Activated CD8-positive, alpha-beta T cell treated with anti-CD3 and anti-CD28 coated beads, Interleukin-2, amount 10 ng/mL, durations not matched to agents 7 days and 5 days (primary cell): Measurements from ENCODE around the gene CAPZA2. TPM values are rescaled to one million over a fixed set of nuclear protein-coding genes. Genes with fewer than 3 reads are reported as not detected.

Experiments used
- ATAC-seq: fragments of 150-1000 bp; cut with Tn5 transposase; one replicate; pipeline ENCODE4 v1.10.0; 2021; ENCODE audit warnings: moderate library complexity
- CTCF ChIA-PET: fragments of 350-600 bp; sonication (Branson Sonifier 250); formaldehyde crosslinking; loops from one replicate; lab custom pipeline; 2021; ENCODE audit warnings: antibody characterized with exemption; lab: Charles Lee
- POLR2A ChIA-PET: fragments of 350-600 bp; sonication (Branson Sonifier 250); formaldehyde crosslinking; loops from one replicate; lab custom pipeline; 2021; ENCODE audit warnings: antibody characterized with exemption; lab: Charles Lee
- DNase-seq: peaks from one replicate; pipeline ENCODE4 v3.0.0-alpha.2; 2020
- H3K27ac Mint-ChIP-seq: one replicate; pipeline ENCODE4 v1.8.0; 2021; ENCODE audit warnings: mild to moderate bottlenecking, mixed read lengths
- H3K27me3 Mint-ChIP-seq: one replicate; pipeline ENCODE4 v1.8.0; 2021; ENCODE audit warnings: low read depth, mixed read lengths
- H3K36me3 Mint-ChIP-seq: one replicate; pipeline ENCODE4 v1.8.0; 2021; ENCODE audit warnings: low read depth, mixed read lengths
- H3K4me1 Mint-ChIP-seq: one replicate; pipeline ENCODE4 v1.8.0; 2021; ENCODE audit warnings: low read depth, mixed read lengths
- H3K4me3 Mint-ChIP-seq: one replicate; pipeline ENCODE4 v1.8.0; 2021; ENCODE audit warnings: mild to moderate bottlenecking, mixed read lengths
- H3K9me3 Mint-ChIP-seq: one replicate; pipeline ENCODE4 v1.8.0; 2022; ENCODE audit warnings: mixed read lengths; ENCODE audit not compliant: insufficient read depth
- total RNA-seq, 2 experiments: library from RNA; stranded (reverse); gene quantifications; one replicate each; pipeline ENCODE4 v1.2.3, GENCODE V29; 2021

Gene CAPZA2
- total RNA-seq, 2 experiments from 2014 or later = 144 to 154 TPM

DNA sequence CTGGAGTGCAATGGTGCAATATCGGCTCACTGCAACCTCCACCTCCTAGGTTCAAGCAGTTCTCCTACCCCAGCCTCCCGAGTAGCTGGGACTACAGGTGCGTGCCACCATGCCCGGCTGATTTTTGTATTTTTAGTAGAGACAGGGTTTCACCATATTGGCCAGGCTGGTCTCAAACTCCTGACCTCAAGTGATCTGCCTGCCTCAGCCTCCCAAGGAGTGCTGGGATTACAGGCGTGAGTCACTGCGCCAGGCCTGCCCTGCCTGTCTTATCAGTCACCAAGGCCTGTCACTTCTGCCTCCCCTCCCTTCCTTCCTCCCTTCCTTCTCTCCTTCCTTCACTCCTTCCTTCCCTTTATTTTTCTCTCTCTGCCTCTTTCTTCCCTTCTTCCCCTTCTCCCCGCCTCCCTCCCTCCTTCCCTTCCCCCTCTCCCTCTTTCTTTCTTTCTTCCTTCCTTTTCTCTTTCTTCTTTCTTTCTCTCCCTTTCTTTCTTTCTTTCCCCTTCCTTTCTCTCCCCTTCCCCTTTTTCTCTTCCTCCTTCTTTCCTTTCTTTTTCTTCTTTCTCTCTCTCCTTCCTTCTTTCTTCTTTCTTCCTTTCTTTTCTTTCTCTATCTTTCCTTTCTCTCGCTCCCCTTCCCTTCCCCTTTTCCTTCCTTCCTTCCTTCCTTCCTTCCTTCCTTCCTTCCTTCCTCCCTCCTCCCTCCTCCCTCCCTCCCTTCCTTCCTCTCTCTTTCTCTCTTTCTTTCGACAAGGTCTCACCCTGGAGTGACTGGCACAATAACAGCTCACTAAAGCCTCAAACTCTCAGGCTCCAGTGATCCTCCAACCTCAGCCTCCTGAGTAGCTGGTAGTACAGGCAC lies 87.8 kb downstream of the CAPZA2 start:
- H3K4me3 Mint-ChIP-seq = no peak overlapping the region
- H3K4me1 Mint-ChIP-seq = peaks cover 20% of the 10 kb centered on the region
- CTCF ChIA-PET = no interaction called here
- H3K27me3 Mint-ChIP-seq = peaks cover 15% of the 10 kb centered on the region
- peaks cover 3% of the 10 kb centered on the region for H3K36me3 Mint-ChIP-seq
- DNase-seq (no peak), ATAC-seq (no peak)
- POLR2A ChIA-PET = no interaction called here
- no peak overlapping the region for H3K27ac Mint-ChIP-seq
- H3K9me3 Mint-ChIP-seq = no peaks in the 10 kb centered on the region

DNA sequence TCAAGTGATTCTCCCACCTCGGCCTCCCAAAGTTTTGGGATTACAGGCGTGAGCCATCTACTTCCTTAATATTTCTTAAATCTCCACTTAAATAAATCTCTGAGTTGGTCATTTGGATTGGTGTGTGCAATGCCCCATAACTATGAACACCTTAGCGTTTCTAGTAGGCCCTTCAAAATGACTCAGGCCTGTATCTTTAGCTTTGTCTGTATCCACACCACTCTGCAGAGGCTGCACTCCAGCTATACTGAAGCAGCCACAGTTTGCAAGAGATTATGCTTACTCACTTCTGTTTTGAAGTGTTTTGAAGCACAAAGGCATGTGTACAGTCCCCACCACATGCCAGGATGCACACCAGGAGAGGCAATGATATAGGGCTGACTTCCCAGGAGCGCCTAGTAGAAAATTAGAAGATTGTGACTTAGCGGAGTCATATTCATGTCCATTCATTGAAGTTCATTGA lies 88.5 kb downstream of the CAPZA2 start:
- peaks cover 26% of the 10 kb centered on the region for H3K4me1 Mint-ChIP-seq

DNA sequence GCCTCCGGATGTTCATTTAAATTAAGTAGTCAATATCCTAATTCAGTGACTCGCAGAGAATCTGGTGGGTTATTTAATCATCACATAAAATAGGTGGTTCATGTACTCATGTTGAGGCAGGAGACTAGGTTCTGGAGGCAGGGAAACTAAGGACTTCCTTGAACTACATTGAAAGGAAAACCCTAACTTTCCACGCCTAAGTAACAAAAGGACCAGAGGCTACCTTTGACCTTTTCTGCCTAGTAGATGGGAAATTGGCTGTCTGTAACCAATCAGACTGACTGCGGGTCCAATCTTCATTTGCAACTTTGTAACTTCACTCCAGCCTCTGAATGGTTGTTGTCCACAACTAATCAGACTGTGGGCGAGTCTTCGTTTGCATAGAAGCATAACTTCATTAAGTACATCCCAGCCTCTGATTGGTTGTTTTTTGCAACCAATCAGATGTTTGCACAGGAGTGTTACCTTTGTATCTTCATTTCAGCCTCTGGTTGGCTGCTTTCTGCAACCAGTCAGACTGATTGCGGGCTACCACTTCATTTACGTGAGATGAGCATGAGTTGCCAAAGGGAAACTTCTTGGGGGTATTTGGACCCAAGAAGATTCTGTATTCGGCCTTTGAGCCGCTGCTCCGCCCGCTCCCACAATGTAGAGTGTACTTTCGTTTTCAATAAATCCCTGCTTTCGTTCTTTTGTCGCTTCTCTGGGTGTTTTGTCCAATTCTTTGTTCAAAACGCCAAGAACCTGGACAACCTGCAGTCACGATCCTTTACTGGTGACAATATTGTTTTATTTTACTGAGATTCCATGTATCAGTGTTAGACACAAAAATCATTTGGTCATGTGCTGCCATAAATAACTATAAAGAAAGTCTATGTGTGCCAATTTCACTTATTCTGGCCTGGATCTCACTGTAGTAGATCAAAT lies 89.2 kb downstream of the CAPZA2 start:
- Mint-ChIP-seq H3K27me3 (peaks cover 13% of the 10 kb centered on the region), H3K9me3 (no peaks in the 10 kb centered on the region), H3K4me3 (no peak overlapping the region), H3K4me1 (peaks cover 26% of the 10 kb centered on the region), H3K27ac (no peak overlapping the region), H3K36me3 (peaks cover 4% of the 10 kb centered on the region)
- ChIA-PET POLR2A (no interaction called here), CTCF (no interaction called here)
- DNase-seq (no peak), ATAC-seq (no peak)

More for the DNA sequence above, 88.5 kb downstream of the CAPZA2 start:
- ATAC-seq (no peak), DNase-seq (no peak)
- Mint-ChIP-seq H3K27ac (no peak overlapping the region), H3K27me3 (peaks cover 13% of the 10 kb centered on the region), H3K36me3 (peaks cover 4% of the 10 kb centered on the region), H3K9me3 (no peaks in the 10 kb centered on the region), H3K4me3 (no peak overlapping the region)
- CTCF ChIA-PET = no interaction called here
- POLR2A ChIA-PET = no interaction called here

DNA sequence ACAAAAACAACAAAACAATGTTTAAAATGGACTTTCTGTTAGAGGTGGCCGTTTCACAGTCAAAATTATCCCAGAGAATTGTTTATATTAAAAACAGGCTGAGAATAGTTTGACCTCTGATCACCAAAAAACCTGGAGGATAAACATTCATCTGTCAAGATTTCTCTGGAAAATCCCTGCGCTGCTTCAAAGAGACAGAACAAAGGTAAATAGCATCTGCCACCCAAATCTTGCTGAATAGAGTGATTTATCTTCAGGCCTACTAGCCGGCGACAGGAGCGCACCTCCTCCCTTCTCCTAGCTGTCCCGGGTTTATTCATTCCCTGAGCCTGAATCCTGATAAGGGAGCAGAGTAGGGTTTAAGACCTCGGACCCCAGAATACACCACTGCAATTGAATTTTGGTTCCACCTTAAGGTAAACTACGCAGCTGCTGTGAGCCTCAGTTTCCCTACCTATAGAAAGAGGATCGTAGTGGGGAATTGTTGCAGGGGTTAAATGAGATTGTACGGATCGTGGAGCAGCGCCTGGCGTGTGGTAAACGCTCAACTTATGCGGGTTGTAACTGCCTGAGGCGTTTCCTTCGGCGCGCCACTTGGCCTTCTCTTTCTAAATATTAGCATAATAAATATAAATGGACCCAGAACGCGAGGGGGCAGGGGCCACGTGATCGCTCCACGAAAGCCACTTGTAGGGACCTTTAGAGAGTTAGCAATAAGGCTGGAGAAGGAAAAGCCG lies 90.4 kb downstream of the CAPZA2 start:
- Mint-ChIP-seq H3K36me3 (peaks cover 4% of the 10 kb centered on the region), H3K27ac (peak overlapping the region; percentile 71), H3K9me3 (no peaks in the 10 kb centered on the region), H3K27me3 (peaks cover 9% of the 10 kb centered on the region), H3K4me1 (peaks cover 26% of the 10 kb centered on the region), H3K4me3 (peak overlapping the region; percentile 78)
- DNase-seq = no peak
- CTCF ChIA-PET = interaction anchor here (0.6 kb wide), 1 partner anchor 175 kb away, joined by 3 read pairs; no protein-coding TSS in a partner anchor
- POLR2A ChIA-PET = interaction anchor here (1.0 to 2.3 kb wide), 2 partner anchors 12 to 19 kb away, joined by 3 to 6 read pairs; no protein-coding TSS in a partner anchor
- no peak for ATAC-seq

DNA sequence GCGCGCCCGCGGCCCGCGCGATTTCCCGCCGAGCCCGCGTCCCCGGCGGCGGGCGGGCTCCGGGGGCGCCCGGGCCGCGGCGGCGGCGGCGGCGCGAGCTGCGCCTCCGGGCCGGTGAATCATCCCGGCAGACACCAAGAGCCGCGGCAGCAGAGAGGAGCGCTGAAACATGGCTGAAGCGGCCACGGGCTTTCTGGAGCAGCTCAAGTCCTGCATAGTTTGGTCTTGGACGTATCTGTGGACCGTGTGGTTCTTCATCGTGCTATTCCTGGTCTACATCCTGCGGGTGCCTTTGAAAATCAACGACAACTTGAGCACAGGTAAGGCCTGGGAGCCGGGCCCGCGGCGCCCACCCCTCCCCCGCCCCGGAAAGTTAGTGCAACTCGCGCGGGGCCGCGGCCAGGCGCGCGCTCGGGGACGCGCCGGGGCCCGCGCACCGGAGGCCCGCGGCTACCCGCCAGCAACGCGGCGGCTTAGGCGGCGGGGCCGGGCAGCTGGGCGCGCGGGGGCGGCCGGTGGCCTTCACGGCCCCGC lies 91.1 kb downstream of the CAPZA2 start, which contains the start of gene ST7:
Gene ST7, plus strand, starts transcription at position 130 of the 534 bp plus-strand sequence. Its CDS starts 40 bp downstream, at position 170.
- ATAC-seq = peak; percentile 85
- peaks cover 4% of the 10 kb centered on the region for H3K36me3 Mint-ChIP-seq
- no peaks in the 10 kb centered on the region for H3K9me3 Mint-ChIP-seq
- CTCF ChIA-PET = interaction anchor here (0.6 to 1.0 kb wide), 2 partner anchors 17 to 174 kb away, joined by 3 to 4 read pairs; no protein-coding TSS in a partner anchor
- POLR2A ChIA-PET = interaction anchor here (0.6 to 2.3 kb wide), 3 partner anchors 13 to 170 kb away, joined by 3 to 6 read pairs (median 3); no protein-coding TSS in a partner anchor
- peak; percentile 66 for DNase-seq
- peaks cover 26% of the 10 kb centered on the region for H3K4me1 Mint-ChIP-seq
- H3K27me3 Mint-ChIP-seq = peaks cover 6% of the 10 kb centered on the region
- H3K4me3 Mint-ChIP-seq = peak within 1 kb of the TSS; percentile 88
- peak within 1 kb of the TSS; percentile 90 for H3K27ac Mint-ChIP-seq

DNA sequence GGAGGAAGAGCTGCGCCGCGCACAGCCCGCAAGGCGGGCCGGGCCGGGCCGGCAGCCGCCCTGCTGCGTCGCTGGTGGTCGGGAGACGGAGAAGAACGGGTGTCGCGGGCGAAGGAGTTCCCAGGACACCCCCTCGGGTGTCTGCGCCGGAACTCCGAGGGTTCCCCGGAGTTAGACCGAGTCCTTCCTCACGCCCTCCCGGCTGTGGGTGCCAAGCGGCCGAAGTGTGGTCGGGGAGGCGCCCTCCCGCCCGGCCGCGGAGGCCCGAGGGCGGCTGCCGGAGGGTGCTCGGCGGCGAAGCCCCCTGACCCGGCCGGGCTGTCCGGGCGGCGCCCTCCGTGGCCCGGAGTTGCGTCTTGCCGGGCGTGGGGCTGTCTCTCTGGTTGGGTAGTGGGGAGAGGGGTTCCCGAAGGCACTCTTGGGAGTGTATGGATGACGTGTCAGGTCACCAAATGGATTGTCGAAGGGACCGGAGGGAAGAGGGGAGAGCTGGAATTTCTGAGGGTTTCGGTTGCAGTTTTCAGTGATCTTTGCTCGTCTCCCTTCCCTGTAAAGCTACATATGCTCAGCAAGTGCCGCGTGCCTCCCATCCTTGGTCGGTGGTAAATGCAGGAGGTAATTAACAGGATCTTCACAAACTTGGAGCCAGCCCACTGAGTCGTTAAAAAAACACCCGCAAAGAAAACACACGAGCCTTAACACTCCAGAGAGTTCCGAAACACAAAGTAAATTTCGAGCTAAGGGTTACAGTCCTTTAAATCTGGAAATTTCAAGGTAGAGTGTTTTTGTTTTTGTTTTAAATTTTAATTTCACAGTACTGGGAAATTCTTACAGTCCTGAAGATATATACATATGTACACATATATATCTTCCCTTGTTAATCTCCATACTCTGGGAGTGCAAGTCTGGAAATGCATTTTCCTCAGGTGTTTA lies 91.8 kb downstream of the CAPZA2 start:
- Mint-ChIP-seq H3K9me3 (no peaks in the 10 kb centered on the region), H3K4me1 (peaks cover 26% of the 10 kb centered on the region), H3K27me3 (no peaks in the 10 kb centered on the region), H3K36me3 (peaks cover 4% of the 10 kb centered on the region), H3K27ac (peak overlapping the region; percentile 90), H3K4me3 (peak overlapping the region; percentile 88)
- peak; percentile 27 for DNase-seq
- ChIA-PET CTCF (interaction anchor here (0.7 to 1.2 kb wide), 3 partner anchors 17 to 172 kb away, joined by 3 to 4 read pairs (median 3); no protein-coding TSS in a partner anchor), POLR2A (interaction anchor here (0.6 to 2.3 kb wide), 3 partner anchors 14 to 169 kb away, joined by 3 to 6 read pairs (median 3); no protein-coding TSS in a partner anchor)
- ATAC-seq = peak; percentile 33

DNA sequence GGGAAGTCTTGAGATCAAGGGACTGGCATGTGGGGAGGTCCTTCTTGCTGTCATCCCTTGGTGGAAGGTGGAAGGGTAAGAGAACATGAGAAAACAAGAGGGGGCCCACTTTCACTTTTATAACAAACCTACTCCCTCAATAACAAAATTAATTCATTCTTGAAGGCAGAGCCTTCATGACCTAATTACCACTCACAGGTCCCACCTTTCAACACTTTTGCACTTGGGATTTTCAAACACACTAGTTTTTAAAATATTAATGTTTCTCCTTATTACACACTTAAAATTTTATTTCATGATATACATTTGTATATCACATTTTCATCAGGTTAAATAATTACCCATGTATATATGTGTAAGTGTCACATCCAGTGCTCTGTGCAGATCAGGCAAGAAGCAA lies 93.0 kb downstream of the CAPZA2 start:
- Mint-ChIP-seq H3K36me3 (peaks cover 4% of the 10 kb centered on the region), H3K27ac (peak overlapping the region; percentile 24), H3K27me3 (no peaks in the 10 kb centered on the region), H3K4me1 (peaks cover 26% of the 10 kb centered on the region), H3K9me3 (no peaks in the 10 kb centered on the region), H3K4me3 (peak overlapping the region; percentile 88)
- DNase-seq (no peak), ATAC-seq (no peak)
- ChIA-PET CTCF (no interaction called here), POLR2A (no interaction called here)

DNA sequence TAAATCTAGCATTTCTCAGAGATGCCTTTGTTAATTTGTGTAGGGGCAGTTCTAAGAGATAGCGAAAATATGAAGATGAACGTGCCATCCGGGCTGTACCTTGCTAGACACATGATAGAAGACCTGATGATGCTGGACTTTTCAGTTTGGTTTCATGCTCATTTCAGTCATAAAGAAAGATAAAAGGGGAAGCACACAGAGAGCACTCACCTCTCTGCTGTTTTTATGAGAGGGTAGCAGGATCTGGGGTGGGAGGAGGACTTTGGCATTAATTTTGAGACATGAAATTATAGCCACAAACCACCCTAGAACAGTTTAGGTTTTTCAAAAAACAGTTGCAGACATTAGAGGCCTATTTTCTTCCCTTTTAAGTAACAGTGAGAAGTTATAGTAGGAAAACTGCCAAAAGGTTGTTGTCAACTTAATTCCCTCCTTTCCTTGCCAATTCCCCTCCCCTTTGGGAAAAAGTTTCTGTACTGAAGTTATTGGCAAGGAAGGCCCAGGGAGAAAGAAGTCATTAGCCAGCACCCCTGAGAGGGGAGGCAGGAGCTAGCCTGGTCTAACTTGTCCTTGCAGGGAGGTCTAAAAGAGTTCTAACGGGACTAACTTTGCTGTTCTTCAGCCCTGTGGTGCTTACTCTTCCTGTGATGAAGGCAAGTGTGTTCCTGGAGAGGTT lies 93.6 kb downstream of the CAPZA2 start:
- CTCF ChIA-PET = no interaction called here
- Mint-ChIP-seq H3K4me3 (no peak overlapping the region), H3K9me3 (no peaks in the 10 kb centered on the region), H3K27me3 (no peaks in the 10 kb centered on the region), H3K36me3 (peaks cover 4% of the 10 kb centered on the region), H3K4me1 (peaks cover 26% of the 10 kb centered on the region), H3K27ac (no peak overlapping the region)
- POLR2A ChIA-PET = no interaction called here
- no peak for ATAC-seq
- DNase-seq = no peak

DNA sequence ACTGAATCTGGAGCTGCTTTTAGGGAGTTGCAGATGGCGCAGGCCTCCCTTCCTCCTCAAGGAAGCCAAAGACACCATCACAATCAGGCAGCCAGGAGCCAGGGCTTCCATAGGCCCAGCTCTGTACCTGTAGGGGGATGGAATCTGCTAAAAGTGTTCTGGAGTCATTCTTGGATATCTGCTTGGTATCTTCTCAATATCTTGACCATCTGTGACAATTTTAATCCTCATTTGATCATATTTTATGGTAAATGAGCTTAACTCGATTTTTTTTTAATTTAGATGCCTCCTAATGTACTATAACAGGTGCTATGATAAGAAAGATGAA lies 94.1 kb downstream of the CAPZA2 start:
- Mint-ChIP-seq H3K4me1 (peaks cover 26% of the 10 kb centered on the region), H3K27me3 (no peaks in the 10 kb centered on the region), H3K9me3 (no peaks in the 10 kb centered on the region), H3K27ac (no peak overlapping the region), H3K36me3 (peaks cover 4% of the 10 kb centered on the region), H3K4me3 (no peak overlapping the region)
- DNase-seq (no peak), ATAC-seq (no peak)
- ChIA-PET POLR2A (no interaction called here), CTCF (no interaction called here)

DNA sequence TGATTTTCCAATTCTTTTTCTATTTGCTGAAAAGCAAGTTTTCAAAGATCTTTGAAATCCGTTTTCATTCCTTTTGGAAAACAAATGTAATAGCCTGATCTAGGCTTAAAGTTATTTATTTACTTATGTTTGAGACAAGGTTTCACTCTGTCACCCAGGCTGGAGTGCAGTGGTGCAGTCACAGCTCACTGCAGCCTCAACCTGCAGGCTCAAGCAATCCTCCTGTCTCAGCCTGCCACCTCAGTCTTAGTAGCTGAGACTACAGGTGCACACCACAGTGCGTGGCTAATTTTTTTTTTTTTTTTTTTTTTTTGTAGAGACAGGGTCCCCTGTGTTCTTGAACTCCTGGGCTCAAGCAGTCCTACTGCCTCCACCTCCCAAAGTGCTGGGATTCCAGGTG lies 95.5 kb downstream of the CAPZA2 start:
- no peak overlapping the region for H3K27ac Mint-ChIP-seq
- H3K27me3 Mint-ChIP-seq = peaks cover 3% of the 10 kb centered on the region
- DNase-seq (no peak), ATAC-seq (no peak)
- peaks cover 22% of the 10 kb centered on the region for H3K4me1 Mint-ChIP-seq
- ChIA-PET CTCF (interaction anchor here (1.4 to 2.1 kb wide), 3 partner anchors 13 to 170 kb away, joined by 3 to 6 read pairs (median 6); no protein-coding TSS in a partner anchor), POLR2A (no interaction called here)
- H3K9me3 Mint-ChIP-seq = no peaks in the 10 kb centered on the region
- no peak overlapping the region for H3K4me3 Mint-ChIP-seq
- peaks cover 6% of the 10 kb centered on the region for H3K36me3 Mint-ChIP-seq
